Esophagus squamous epithelium (tissue), 5 donors: Measurements from ENCODE around the gene DTNB. TPM values are rescaled to one million over a fixed set of nuclear protein-coding genes. Genes with fewer than 3 reads are reported as not detected.

Source experiments
- DNase-seq: peaks from one replicate; lab custom pipeline; 2025; lab: John Stamatoyannopoulos, UW
- H3K27ac ChIP-seq, 4 donors: fragments of 200-600 bp; sonication (generic); one replicate each; pipeline ENCODE4 v1.5.1; 2016 to 2019; ENCODE audit warnings: mild to moderate bottlenecking in 1 of 4
- H3K27me3 ChIP-seq, 4 donors: fragments of 200-600 bp; sonication (generic); 1 replicate in 3 of 4; 2 replicates in 1 of 4; pipeline versions ENCODE4 v1.5.1 to v1.6.0; 2017 to 2021; ENCODE audit warnings: antibody characterized with exemption in 1 of 4
- H3K36me3 ChIP-seq, 3 donors: fragments of 200-600 bp; sonication (generic); one replicate each; pipeline ENCODE4 v1.5.1; 2016 to 2019
- H3K4me1 ChIP-seq, 3 donors: fragments of 200-600 bp; sonication (generic); one replicate each; pipeline ENCODE4 v1.5.1; 2017 to 2019
- H3K4me3 ChIP-seq, 4 donors: fragments of 200-600 bp; sonication (generic); 1 replicate in 3 of 4; 2 replicates in 1 of 4; pipeline ENCODE4 v1.5.1; 2016 to 2019; ENCODE audit warnings: mild to moderate bottlenecking in 2 of 4, moderate library complexity in 1 of 4
- H3K9me3 ChIP-seq, 3 donors: fragments of 200-600 bp; sonication (generic); one replicate each; pipeline ENCODE4 v1.5.1; 2016 to 2019
- POLR2A ChIP-seq, 4 donors: fragments of 450-650 bp; IDR thresholded peaks; one replicate each; pipeline ENCODE4 v1.6.1; 2017; ENCODE audit warnings: antibody characterized with exemption in 4 of 4, mild to moderate bottlenecking in 4 of 4, moderate library complexity in 3 of 4
- WGBS, 2 donors: methylation state at CpG; one replicate each; pipeline ENCODE4 v1.1.5; 2018; 5-methylcytosine and 5-hydroxymethylcytosine counted together
- intact Hi-C: fragments of 100-400 bp; cut with DNase I; formaldehyde crosslinking; loops from one replicate; pipeline ENCODE4 v1.15.0; 2022
- total RNA-seq, 4 donors: library from RNA; depleted of rRNA; stranded (reverse); fragments of >200 nt; gene quantifications; one replicate each; pipeline ENCODE4 v1.1.0, GENCODE V29; 2016
- TF ChIP-seq, protein P1 (sequence below), 6 experiments: fragments of 450-650 bp in 4 of 6; fragments of 200-600 bp in 2 of 6; sonication (generic) in 2 of 6; IDR thresholded peaks; one replicate each; pipeline ENCODE4 v1.5.1; 2016 to 2019; ENCODE audit warnings: antibody characterized with exemption in 6 of 6, mild to moderate bottlenecking in 4 of 6, moderate library complexity in 4 of 6
- donor health status: DM: yes; HTN: yes; CAD: no.

The DTNB gene
- total RNA-seq, 4 donors from 2014 or later = 7.8 to 17.2 (median 9.6) TPM

DNA sequence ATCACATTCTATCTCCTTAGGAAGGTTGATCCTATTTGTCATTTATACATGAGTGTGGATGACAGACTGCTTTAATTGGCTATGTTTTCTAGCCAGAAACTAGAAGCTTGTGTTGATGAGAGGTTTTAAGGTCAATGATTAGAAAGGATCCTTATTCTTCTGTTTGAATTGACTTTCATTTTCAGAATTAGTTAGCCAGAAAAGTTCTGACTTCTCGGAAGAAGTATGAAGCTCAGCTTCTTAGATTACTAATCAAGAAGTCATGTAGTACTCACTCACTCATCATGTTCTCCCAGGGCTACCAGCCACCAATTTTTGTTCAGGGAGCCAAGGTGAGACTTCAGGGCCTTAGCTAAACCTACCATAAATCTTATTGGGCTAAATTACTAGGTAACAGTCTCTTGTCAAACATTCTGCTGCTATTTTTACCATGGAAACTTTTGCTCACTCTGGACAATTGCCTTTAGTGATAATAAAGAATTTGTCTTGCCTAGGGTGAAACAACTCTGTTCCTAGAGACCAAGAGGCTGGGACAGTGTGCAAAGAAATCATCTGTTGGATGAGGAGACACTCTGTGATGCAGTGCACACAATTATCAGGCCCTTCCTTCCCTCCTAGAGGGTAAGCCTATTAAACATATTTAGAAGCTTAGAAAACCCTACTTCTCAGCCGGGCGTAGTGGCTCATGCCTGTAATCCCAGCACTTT is 220.0 kb downstream of the DTNB start:
- intact Hi-C loops = no loop called here
- Histone ChIP-seq H3K36me3 (peaks cover 0 to 23% (median 0%) of the 10 kb centered on the region in 3 donors), H3K9me3 (no peaks in the 10 kb centered on the region), H3K27ac (no peak overlapping the region), H3K4me3 (no peak overlapping the region), H3K27me3 (no peaks in the 10 kb centered on the region), H3K4me1 (no peaks in the 10 kb centered on the region)
- no peak for DNase-seq
- WGBS, 2 donors = 80 to 87% methylated on average over 2 to 3 of the region's 3 CpGs
- TF ChIP-seq, protein P1, sequence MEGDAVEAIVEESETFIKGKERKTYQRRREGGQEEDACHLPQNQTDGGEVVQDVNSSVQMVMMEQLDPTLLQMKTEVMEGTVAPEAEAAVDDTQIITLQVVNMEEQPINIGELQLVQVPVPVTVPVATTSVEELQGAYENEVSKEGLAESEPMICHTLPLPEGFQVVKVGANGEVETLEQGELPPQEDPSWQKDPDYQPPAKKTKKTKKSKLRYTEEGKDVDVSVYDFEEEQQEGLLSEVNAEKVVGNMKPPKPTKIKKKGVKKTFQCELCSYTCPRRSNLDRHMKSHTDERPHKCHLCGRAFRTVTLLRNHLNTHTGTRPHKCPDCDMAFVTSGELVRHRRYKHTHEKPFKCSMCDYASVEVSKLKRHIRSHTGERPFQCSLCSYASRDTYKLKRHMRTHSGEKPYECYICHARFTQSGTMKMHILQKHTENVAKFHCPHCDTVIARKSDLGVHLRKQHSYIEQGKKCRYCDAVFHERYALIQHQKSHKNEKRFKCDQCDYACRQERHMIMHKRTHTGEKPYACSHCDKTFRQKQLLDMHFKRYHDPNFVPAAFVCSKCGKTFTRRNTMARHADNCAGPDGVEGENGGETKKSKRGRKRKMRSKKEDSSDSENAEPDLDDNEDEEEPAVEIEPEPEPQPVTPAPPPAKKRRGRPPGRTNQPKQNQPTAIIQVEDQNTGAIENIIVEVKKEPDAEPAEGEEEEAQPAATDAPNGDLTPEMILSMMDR (IDR thresholded peaks at IDR 0.05) = no peak
- TF ChIP-seq POLR2A (IDR thresholded peaks at IDR 0.05) = no peak

DNA sequence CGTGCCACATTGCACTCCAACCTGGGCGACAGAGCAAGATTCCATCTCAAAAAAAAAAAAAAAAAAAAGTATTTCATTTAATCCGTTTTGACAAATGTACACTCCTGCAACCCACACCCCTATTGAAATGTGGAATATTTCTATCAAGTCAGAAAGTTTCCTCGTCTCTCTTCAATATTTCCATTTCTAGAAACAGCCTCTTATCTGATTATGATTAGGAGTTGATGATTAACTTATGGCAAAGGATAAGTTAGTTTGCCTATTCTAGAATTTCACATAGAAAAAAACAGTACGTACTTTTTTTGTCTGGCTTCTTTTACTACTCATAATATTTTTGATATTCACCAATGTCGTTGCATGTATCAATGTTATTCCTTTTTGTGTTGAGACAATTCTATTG is 224.6 kb downstream of the DTNB start:
- Histone ChIP-seq H3K36me3 (peaks cover 0 to 23% (median 0%) of the 10 kb centered on the region in 3 donors), H3K4me1 (no peaks in the 10 kb centered on the region), H3K4me3 (no peak overlapping the region), H3K27ac (no peak overlapping the region), H3K9me3 (no peaks in the 10 kb centered on the region), H3K27me3 (no peaks in the 10 kb centered on the region)
- 93 to 95% methylated on average over 6 of the region's 6 CpGs for WGBS, 2 donors
- DNase-seq = no peak
- no peak for TF ChIP-seq POLR2A (IDR thresholded peaks at IDR 0.05)
- TF ChIP-seq, protein P1 (IDR thresholded peaks at IDR 0.05) = no peak
- intact Hi-C loops = no loop called here

DNA sequence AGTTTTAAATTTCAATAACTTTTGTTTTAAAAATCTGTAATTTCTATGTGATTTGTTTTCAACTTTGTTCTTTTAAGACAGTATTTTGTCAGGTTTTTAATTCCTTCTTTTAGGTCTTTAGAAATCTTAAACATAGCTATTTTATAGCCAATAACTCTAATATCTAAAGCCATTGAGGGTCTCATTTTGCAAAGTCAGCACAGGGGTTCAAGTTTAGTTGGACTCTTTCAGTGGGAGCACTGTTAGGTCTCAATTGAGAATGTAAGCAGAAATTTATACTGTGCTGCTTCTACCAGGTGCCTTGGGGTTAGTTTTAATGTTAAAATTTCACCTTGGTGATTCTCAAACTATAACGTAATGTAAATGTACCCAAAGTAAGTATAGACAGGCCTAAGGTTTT is 226.4 kb downstream of the DTNB start:
- H3K27ac ChIP-seq = no peak overlapping the region
- H3K9me3 ChIP-seq = no peaks in the 10 kb centered on the region
- WGBS, 2 donors = 88 to 100% methylated on average over 1 of the region's 1 CpG
- no peaks in the 10 kb centered on the region for H3K4me1 ChIP-seq
- no peaks in the 10 kb centered on the region for H3K27me3 ChIP-seq
- DNase-seq = no peak
- H3K4me3 ChIP-seq = no peak overlapping the region
- peaks cover 0 to 23% (median 0%) of the 10 kb centered on the region in 3 donors for H3K36me3 ChIP-seq
- intact Hi-C loops = no loop called here
- TF ChIP-seq, protein P1 (IDR thresholded peaks at IDR 0.05) = no peak
- TF ChIP-seq POLR2A (IDR thresholded peaks at IDR 0.05) = no peak

DNA sequence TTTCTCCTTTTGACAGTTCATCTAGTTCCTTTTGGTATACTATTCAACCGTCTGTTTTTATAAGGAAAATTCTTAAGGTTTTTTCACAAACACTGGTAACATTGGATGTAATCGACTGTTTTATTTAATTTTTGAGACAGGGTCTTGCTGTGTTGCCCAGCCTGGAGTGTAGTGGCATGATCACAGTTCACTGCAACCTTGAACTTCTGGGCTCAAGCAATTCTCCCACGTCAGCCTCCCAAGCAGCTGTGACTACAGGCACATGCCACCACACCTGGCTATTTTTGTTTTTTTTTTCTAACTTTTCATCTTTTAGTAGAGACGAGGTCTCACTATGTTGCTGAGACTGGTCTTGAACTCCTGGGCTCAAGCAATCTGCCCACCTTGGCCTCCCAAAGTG is 227.3 kb downstream of the DTNB start:
- TF ChIP-seq POLR2A (IDR thresholded peaks at IDR 0.05) = no peak
- TF ChIP-seq, protein P1 (IDR thresholded peaks at IDR 0.05) = no peak
- no peaks in the 10 kb centered on the region for H3K9me3 ChIP-seq
- peaks cover 0 to 18% (median 0%) of the 10 kb centered on the region in 3 donors for H3K36me3 ChIP-seq
- H3K4me3 ChIP-seq = no peak overlapping the region
- H3K27me3 ChIP-seq = no peaks in the 10 kb centered on the region
- H3K27ac ChIP-seq = no peak overlapping the region
- DNase-seq = no peak
- H3K4me1 ChIP-seq = no peaks in the 10 kb centered on the region
- WGBS, 2 donors = 87 to 95% methylated on average over 4 of the region's 4 CpGs
- intact Hi-C loops = no loop called here

DNA sequence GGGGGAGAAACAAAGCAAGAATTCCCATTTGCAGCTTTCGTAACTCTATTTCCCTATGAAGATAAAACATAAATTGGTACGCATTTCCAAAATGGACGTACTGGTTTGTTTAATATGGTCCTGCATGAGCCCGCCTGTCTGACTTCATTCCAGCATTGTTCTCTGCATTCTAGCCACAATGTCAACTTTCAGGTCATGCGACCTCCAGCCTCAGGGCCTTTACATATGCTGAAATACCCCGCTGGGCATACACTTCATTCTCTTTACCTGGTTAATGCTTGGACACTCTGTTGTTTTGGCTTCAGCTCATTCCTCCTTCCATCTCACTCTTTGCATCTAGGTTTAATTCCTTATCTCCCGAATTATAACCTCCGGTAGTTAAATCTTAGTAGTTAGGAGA is 227.9 kb downstream of the DTNB start:
- no peak for DNase-seq
- Histone ChIP-seq H3K36me3 (peaks cover 0 to 13% (median 0%) of the 10 kb centered on the region in 3 donors), H3K4me3 (no peak overlapping the region), H3K9me3 (no peaks in the 10 kb centered on the region), H3K4me1 (no peaks in the 10 kb centered on the region), H3K27me3 (no peaks in the 10 kb centered on the region), H3K27ac (no peak overlapping the region)
- TF ChIP-seq, protein P1 (IDR thresholded peaks at IDR 0.05) = no peak
- TF ChIP-seq POLR2A (IDR thresholded peaks at IDR 0.05) = no peak
- WGBS, 2 donors = 82 to 83% methylated on average over 8 of the region's 8 CpGs
- intact Hi-C loops = no loop called here
